Naive B cell (primary cell): ENCODE data around the gene FAM9C. TPM values are rescaled to one million over a fixed set of nuclear protein-coding genes. Genes with fewer than 3 reads are reported as not detected.
A peak's percentile ranks its signal among the peaks of the same experiment; 100 is the strongest.
"Not testable (repeated sequence)": the region's sequence is repeated elsewhere in the genome, so short reads cannot be mapped to it uniquely, and the experiment has no call there.

Experiments
- ATAC-seq, 2 donors: fragments of 150-1000 bp; cut with Tn5 transposase; 2 replicates each; pipeline ENCODE4 v1.10.0; 2021; ENCODE audit warnings: low read depth in 2 of 2, mild to moderate bottlenecking in 2 of 2, moderate library complexity in 2 of 2
- DNase-seq: peaks from one replicate; pipeline ENCODE4 v3.0.0; 2022
- H3K27ac Mint-ChIP-seq, 6 donors: one replicate each; pipeline ENCODE4 v1.8.0; 2020 to 2022; ENCODE audit warnings: mild to moderate bottlenecking in 6 of 6, mixed read lengths in 6 of 6, moderate library complexity in 5 of 6, inconsistent platforms in 2 of 6
- H3K27me3 Mint-ChIP-seq, 3 donors: one replicate each; pipeline ENCODE4 v1.8.0; 2021 to 2022; ENCODE audit warnings: mixed read lengths in 3 of 3, mild to moderate bottlenecking in 1 of 3
- H3K36me3 Mint-ChIP-seq, 2 donors: one replicate each; pipeline ENCODE4 v1.8.0; 2020 to 2022; ENCODE audit warnings: mixed read lengths in 2 of 2, inconsistent platforms in 1 of 2, mild to moderate bottlenecking in 1 of 2
- H3K4me1 Mint-ChIP-seq, 3 donors: one replicate each; pipeline ENCODE4 v1.8.0; 2020 to 2022; ENCODE audit warnings: mixed read lengths in 3 of 3, inconsistent platforms in 1 of 3, mild to moderate bottlenecking in 1 of 3, moderate library complexity in 1 of 3
- H3K4me3 Mint-ChIP-seq, 8 donors: one replicate each; pipeline ENCODE4 v1.8.0; 2020 to 2022; ENCODE audit warnings: mild to moderate bottlenecking in 8 of 8, mixed read lengths in 8 of 8, moderate library complexity in 8 of 8, inconsistent platforms in 2 of 8
- H3K9me3 Mint-ChIP-seq, 7 donors: one replicate each; pipeline ENCODE4 v1.8.0; 2020 to 2022; ENCODE audit warnings: mixed read lengths in 7 of 7, mild to moderate bottlenecking in 5 of 7, inconsistent platforms in 2 of 7, moderate library complexity in 1 of 7
- polyA plus RNA-seq, 6 donors: library from polyadenylated mRNA; unstranded; fragments of 300-500 nt; fragmentation: Illumina TruSeq; gene quantifications; one replicate each; pipeline ENCODE4 v1.2.3, GENCODE V29; 2021; ENCODE audit warnings: low read depth in 6 of 6

Gene FAM9C
- not detected for polyA plus RNA-seq

GRCh38 chrX:13044441-13044840 lies at the start of gene FAM9C:
Gene FAM9C, minus strand, starts transcription at chrX:13044620. Its CDS starts 831 bp downstream, at chrX:13043789.
- peaks cover under 1 to 5% (median 5%) of the 10 kb centered on the region in 3 donors for H3K4me1 Mint-ChIP-seq
- ATAC-seq (no peak), DNase-seq (no peak)
- H3K9me3 Mint-ChIP-seq: peaks cover 0 to 1% (median 0%) of the 10 kb centered on the region in 7 donors
- H3K27ac Mint-ChIP-seq: peak within 1 kb of the TSS in 1 of 6 donors; percentile 63
- H3K4me3 Mint-ChIP-seq: no peak within 1 kb of the TSS
- H3K36me3 Mint-ChIP-seq: no peaks in the 10 kb centered on the region
- peaks cover 0 to 6% (median 0%) of the 10 kb centered on the region in 3 donors for H3K27me3 Mint-ChIP-seq

- ATAC-seq (no peak), DNase-seq (no peak)
- H3K27ac Mint-ChIP-seq: peak overlapping the region; percentile 45 to 97 (median 89)
- peaks cover 20 to 56% (median 27%) of the 10 kb centered on the region in 3 donors for H3K4me1 Mint-ChIP-seq
- peaks cover 0 to 5% (median 0%) of the 10 kb centered on the region in 3 donors for H3K27me3 Mint-ChIP-seq
- no peaks in the 10 kb centered on the region for H3K36me3 Mint-ChIP-seq
- peak overlapping the region in 4 of 8 donors; percentile 4 to 73 (median 55) for H3K4me3 Mint-ChIP-seq
- H3K9me3 Mint-ChIP-seq: peaks cover 0 to 7% (median 0%) of the 10 kb centered on the region in 7 donors
Measured at GRCh38 chrX:13093529-13094140, 49.2 kb upstream of the FAM9C start.

DNA sequence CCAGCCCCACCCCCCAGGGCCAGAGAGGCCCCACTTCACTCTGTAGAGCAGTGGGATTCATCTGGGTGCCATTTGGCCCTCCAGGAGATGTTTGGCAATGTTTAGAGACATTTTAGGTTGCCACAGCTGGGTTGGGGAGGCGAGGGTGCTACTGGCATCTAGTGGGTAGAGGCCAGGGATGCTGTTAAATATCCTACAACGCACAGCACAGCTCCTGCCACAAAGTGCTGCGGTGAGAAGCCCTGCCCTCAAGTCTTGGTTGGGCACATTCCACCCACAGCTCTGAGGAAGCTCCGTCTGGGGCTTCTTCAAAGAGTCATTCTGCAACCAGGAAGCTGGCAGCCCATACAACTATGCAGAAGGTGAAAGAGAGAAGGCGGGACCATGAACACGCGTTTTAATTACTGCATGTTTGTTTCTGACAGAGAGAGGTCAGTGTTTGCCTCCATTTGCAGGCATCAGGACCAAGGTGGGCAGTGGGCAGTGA lies 48.1 kb upstream of the FAM9C start:
- H3K4me1 Mint-ChIP-seq: peaks cover 30 to 68% (median 37%) of the 10 kb centered on the region in 3 donors
- peaks cover 0 to 5% (median 0%) of the 10 kb centered on the region in 3 donors for H3K27me3 Mint-ChIP-seq
- peaks cover 0 to 7% (median 2%) of the 10 kb centered on the region in 7 donors for H3K9me3 Mint-ChIP-seq
- peak; percentile 76 to 78 for ATAC-seq
- no peaks in the 10 kb centered on the region for H3K36me3 Mint-ChIP-seq
- peak overlapping the region; percentile 45 to 97 (median 94) for H3K27ac Mint-ChIP-seq
- H3K4me3 Mint-ChIP-seq: peak overlapping the region; percentile 36 to 85 (median 66)
- peak; percentile 66 for DNase-seq

DNA sequence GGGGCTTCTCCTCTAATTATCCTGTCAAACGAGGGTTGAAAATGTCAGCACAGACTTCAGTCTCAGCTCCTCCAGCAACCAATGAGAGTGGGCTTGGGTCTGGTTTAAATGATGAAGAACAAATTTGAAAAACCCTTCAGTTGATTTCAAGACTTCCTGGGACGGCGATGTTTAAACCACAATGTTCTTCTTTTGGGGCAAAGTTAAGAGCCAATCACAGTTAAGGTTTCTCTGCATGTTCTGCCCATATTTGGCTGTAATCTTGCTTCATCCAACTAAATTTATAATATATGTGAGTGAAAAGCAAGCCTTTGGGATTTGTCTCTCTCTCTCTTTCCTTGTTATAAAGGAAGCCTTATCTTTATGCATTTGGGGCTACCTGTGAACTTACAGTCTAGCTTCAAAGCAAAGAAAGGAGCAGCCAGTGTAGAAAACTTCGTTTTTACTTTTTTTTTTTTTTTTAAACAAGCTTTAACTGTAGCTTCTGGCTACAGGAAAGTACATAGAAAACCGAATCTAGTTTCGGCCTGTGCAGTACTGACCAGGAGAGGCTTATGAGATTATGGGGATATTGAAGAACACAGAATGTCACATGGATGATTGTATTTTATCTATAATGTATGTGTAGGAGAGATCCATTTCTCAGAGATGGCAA lies 46.8 kb upstream of the FAM9C start:
- peak in 1 of 2 donors; percentile 5 for ATAC-seq
- no peaks in the 10 kb centered on the region for H3K27me3 Mint-ChIP-seq

DNA sequence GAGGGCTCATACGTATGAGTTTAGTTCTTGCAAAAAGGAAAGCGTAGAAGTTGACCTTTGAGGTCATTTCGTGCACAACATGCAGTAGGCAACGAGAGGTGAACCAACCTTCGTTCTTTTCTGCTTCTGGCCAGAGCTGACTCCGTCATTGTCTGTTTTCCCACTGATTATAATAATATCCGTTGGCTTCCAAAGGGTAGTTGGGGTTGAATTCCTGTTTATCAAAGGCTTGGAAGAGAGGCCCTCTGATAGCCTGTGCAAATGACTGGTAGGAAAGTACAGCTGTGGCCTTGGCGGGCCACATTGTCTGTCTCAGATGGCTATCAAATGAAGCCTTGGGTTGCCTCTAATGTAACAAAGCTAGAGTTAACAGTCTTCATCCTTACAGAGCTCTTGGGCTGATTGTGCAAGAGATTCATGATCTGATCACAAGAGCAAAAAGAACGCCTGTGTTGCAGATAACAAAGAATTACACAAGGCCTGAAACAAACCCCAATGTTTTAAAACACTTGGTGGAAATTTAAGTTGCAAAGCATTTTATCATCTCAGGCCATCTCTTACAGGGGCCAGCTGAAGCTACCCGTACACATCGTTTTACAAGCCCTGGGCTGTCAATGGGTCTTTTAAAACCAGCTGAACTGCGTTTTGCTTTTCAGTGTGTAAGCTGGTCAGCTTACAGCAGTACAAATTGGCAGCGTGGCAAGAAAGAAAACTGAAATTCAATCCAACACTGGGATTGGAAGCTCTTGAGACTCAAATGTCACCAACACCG lies 46.1 kb upstream of the FAM9C start:
- DNase-seq (no peak), ATAC-seq (no peak)
- Mint-ChIP-seq H3K9me3 (peaks cover 0 to 7% (median 2%) of the 10 kb centered on the region in 7 donors), H3K27me3 (no peaks in the 10 kb centered on the region), H3K36me3 (no peaks in the 10 kb centered on the region), H3K27ac (peak overlapping the region; percentile 78 to 97 (median 93)), H3K4me1 (peaks cover 44 to 85% (median 48%) of the 10 kb centered on the region in 3 donors), H3K4me3 (peak overlapping the region; percentile 29 to 82 (median 59))

More for the DNA sequence above, 46.8 kb upstream of the FAM9C start:
- DNase-seq: peak; percentile 41
- Mint-ChIP-seq H3K36me3 (no peaks in the 10 kb centered on the region), H3K27ac (peak overlapping the region; percentile 78 to 97 (median 93)), H3K4me3 (peak overlapping the region; percentile 41 to 82 (median 62)), H3K9me3 (peaks cover 0 to 7% (median 2%) of the 10 kb centered on the region in 7 donors), H3K4me1 (peaks cover 41 to 80% (median 48%) of the 10 kb centered on the region in 3 donors)

DNA sequence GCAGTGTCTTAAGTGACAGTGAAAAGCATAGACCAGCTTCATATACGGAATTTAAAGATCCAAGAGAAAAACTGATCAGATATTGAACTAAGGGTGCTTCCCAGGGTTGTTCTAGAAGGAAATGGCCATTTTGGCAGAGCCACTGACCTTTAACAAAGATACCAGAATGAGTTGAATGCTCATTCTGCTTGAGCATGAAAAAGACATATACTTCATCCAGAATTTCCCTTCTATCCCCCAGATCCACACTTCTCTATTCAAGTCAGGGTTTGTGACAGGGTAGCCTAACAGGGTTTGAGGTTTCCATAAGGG lies 45.6 kb upstream of the FAM9C start:
- Mint-ChIP-seq H3K4me1 (peaks cover 44 to 88% (median 48%) of the 10 kb centered on the region in 3 donors), H3K9me3 (peaks cover 0 to 7% (median 2%) of the 10 kb centered on the region in 7 donors), H3K27ac (peak overlapping the region in 3 of 6 donors; percentile 6 to 97 (median 92)), H3K4me3 (peak overlapping the region in 2 of 8 donors; percentile 6 to 32), H3K36me3 (no peaks in the 10 kb centered on the region), H3K27me3 (no peaks in the 10 kb centered on the region)
- no peak for DNase-seq
- ATAC-seq: no peak

DNA sequence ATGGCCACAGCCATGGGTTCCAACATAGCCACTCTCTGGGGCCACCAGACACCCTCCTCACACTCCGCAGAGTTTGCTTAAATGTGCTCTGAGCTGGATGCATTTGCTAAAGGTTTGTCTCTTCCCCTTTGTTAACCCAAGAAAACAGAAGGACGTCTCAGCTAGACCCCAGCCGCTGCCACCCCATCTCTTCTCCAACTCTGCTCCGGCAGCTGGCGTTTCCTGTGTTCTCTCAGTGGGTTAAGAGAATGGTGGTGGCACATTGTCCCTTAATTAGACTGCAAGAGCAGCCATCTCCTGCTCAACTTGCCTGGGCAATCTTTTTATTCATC lies 43.7 kb upstream of the FAM9C start:
- DNase-seq (peak; percentile 30), ATAC-seq (no peak)
- H3K9me3 Mint-ChIP-seq: peaks cover 0 to 11% (median 2%) of the 10 kb centered on the region in 7 donors
- peaks cover 41 to 94% (median 48%) of the 10 kb centered on the region in 3 donors for H3K4me1 Mint-ChIP-seq
- H3K4me3 Mint-ChIP-seq: peak overlapping the region; percentile 68 to 91 (median 76)
- H3K36me3 Mint-ChIP-seq: no peaks in the 10 kb centered on the region
- peak overlapping the region; percentile 97 to 100 (median 99) for H3K27ac Mint-ChIP-seq
- H3K27me3 Mint-ChIP-seq: no peaks in the 10 kb centered on the region

DNA sequence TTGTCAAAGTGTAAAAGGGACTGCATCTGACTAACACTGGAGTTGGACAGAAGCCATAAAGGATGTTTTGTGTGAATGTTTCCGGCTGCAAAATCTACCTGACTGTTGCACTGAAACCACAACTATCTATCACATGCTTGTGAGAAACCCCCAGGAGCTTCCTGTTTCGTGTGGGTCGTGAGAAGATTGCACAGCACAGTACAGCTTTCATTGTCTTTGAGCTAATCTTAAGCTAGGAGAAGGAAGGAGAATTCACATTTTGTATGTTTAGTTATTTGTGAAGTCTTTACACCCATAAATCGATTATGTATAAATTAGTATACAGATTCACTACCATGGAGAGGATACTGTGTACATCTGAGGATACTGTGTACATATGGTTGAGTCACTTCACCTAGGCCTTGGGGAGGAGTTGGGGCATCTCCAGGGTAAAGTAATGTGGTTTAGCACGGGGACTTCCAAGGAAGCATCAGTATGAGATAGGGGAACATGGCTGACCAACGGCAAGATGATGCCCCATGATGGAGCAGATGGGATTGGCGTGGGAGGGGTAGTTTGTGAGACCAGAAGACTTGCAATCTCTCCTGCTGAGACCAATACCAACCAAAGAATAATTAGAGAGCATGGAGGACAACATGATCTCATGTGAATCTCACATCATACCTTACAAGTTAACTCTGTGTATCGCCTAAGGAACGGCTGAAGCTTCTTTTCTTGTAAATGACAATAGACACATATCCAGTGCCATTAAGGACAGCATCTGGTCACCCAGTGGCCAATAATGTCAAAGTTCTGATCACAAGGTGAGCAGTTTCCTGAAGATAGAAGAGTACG lies 43.1 kb upstream of the FAM9C start:
- H3K36me3 Mint-ChIP-seq: no peaks in the 10 kb centered on the region
- peaks cover 0 to 6% (median 2%) of the 10 kb centered on the region in 7 donors for H3K9me3 Mint-ChIP-seq
- peak; percentile 86 for DNase-seq
- peak; percentile 82 to 83 for ATAC-seq
- H3K4me3 Mint-ChIP-seq: peak overlapping the region; percentile 70 to 91 (median 80)
- peaks cover 38 to 94% (median 48%) of the 10 kb centered on the region in 3 donors for H3K4me1 Mint-ChIP-seq
- H3K27me3 Mint-ChIP-seq: no peaks in the 10 kb centered on the region
- H3K27ac Mint-ChIP-seq: peak overlapping the region; percentile 97 to 100 (median 99)

- H3K4me1 Mint-ChIP-seq: peaks cover 43 to 94% (median 48%) of the 10 kb centered on the region in 3 donors
- H3K9me3 Mint-ChIP-seq, H3K27me3 Mint-ChIP-seq, H3K36me3 Mint-ChIP-seq, ATAC-seq, DNase-seq: not testable (repeated sequence)
- peak overlapping the region; percentile 70 to 91 (median 80) for H3K4me3 Mint-ChIP-seq
- H3K27ac Mint-ChIP-seq: peak overlapping the region; percentile 97 to 100 (median 99)
Measured at GRCh38 chrX:13086793-13087321, 42.4 kb upstream of the FAM9C start.

- no peaks in the 10 kb centered on the region for H3K27me3 Mint-ChIP-seq
- H3K4me1 Mint-ChIP-seq: peaks cover 48 to 94% (median 55%) of the 10 kb centered on the region in 3 donors
- peak overlapping the region; percentile 17 to 100 (median 99) for H3K27ac Mint-ChIP-seq
- no peaks in the 10 kb centered on the region for H3K36me3 Mint-ChIP-seq
- DNase-seq (no peak), ATAC-seq (no peak)
- H3K4me3 Mint-ChIP-seq: peak overlapping the region; percentile 70 to 91 (median 78)
- peaks cover 0 to 5% (median 2%) of the 10 kb centered on the region in 7 donors for H3K9me3 Mint-ChIP-seq
Measured at GRCh38 chrX:13086076-13086475, 41.7 kb upstream of the FAM9C start.

DNA sequence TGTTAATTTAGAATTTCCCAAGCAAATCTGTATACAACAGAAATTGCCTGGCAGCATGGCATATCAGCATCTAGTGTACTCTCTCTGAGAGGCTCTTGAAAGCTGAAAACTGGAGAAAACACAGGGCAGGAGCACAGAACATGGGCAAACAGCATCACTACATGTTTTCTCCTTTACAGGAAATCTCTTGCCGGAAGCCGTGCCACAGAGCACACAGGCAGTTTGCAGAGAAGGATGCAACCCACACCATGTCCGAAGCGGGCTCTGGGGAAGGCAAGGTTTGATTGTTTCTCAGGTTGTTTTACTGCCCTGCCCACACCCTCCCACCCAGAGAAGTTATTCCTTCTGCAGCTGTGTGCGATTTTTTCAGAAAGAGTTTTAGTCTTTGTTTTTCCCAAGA lies 41.1 kb upstream of the FAM9C start:
- H3K27ac Mint-ChIP-seq: peak overlapping the region; percentile 17 to 99 (median 98)
- H3K9me3 Mint-ChIP-seq: peaks cover 0 to 5% (median 2%) of the 10 kb centered on the region in 7 donors
- H3K4me3 Mint-ChIP-seq: peak overlapping the region; percentile 70 to 91 (median 78)
- no peaks in the 10 kb centered on the region for H3K36me3 Mint-ChIP-seq
- peak; percentile 29 for DNase-seq
- no peaks in the 10 kb centered on the region for H3K27me3 Mint-ChIP-seq
- peak in 1 of 2 donors; percentile 16 for ATAC-seq
- H3K4me1 Mint-ChIP-seq: peaks cover 51 to 94% (median 60%) of the 10 kb centered on the region in 3 donors

GRCh38 chrX:13084611-13085010 lies 40.2 kb upstream of the FAM9C start:
- H3K27ac Mint-ChIP-seq: peak overlapping the region in 5 of 6 donors; percentile 88 to 97 (median 95)
- H3K27me3 Mint-ChIP-seq: no peaks in the 10 kb centered on the region
- peaks cover 55 to 97% (median 65%) of the 10 kb centered on the region in 3 donors for H3K4me1 Mint-ChIP-seq
- DNase-seq: no peak
- ATAC-seq: no peak
- no peaks in the 10 kb centered on the region for H3K36me3 Mint-ChIP-seq
- H3K4me3 Mint-ChIP-seq: peak overlapping the region in 3 of 8 donors; percentile 36 to 45 (median 41)
- peaks cover 0 to 5% (median 2%) of the 10 kb centered on the region in 7 donors for H3K9me3 Mint-ChIP-seq
